Activated naive CD8-positive, alpha-beta T cell (primary cell): ENCODE measurements around the gene SEMA6D.

Experiments used
- H3K27ac Mint-ChIP-seq: one replicate; pipeline ENCODE4 v1.8.0; 2021; ENCODE audit warnings: mixed read lengths
- H3K27me3 Mint-ChIP-seq: one replicate; pipeline ENCODE4 v1.8.0; 2021; ENCODE audit warnings: mixed read lengths
- H3K36me3 Mint-ChIP-seq: one replicate; pipeline ENCODE4 v1.8.0; 2021; ENCODE audit warnings: mixed read lengths
- H3K4me1 Mint-ChIP-seq: one replicate; pipeline ENCODE4 v1.8.0; 2021; ENCODE audit warnings: low read depth, mixed read lengths
- H3K4me3 Mint-ChIP-seq: one replicate; pipeline ENCODE4 v1.8.0; 2021; ENCODE audit warnings: mild to moderate bottlenecking, mixed read lengths
- H3K9me3 Mint-ChIP-seq: one replicate; pipeline ENCODE4 v1.8.0; 2021; ENCODE audit warnings: low read depth, mixed read lengths

SEMA6D gene, protein sequence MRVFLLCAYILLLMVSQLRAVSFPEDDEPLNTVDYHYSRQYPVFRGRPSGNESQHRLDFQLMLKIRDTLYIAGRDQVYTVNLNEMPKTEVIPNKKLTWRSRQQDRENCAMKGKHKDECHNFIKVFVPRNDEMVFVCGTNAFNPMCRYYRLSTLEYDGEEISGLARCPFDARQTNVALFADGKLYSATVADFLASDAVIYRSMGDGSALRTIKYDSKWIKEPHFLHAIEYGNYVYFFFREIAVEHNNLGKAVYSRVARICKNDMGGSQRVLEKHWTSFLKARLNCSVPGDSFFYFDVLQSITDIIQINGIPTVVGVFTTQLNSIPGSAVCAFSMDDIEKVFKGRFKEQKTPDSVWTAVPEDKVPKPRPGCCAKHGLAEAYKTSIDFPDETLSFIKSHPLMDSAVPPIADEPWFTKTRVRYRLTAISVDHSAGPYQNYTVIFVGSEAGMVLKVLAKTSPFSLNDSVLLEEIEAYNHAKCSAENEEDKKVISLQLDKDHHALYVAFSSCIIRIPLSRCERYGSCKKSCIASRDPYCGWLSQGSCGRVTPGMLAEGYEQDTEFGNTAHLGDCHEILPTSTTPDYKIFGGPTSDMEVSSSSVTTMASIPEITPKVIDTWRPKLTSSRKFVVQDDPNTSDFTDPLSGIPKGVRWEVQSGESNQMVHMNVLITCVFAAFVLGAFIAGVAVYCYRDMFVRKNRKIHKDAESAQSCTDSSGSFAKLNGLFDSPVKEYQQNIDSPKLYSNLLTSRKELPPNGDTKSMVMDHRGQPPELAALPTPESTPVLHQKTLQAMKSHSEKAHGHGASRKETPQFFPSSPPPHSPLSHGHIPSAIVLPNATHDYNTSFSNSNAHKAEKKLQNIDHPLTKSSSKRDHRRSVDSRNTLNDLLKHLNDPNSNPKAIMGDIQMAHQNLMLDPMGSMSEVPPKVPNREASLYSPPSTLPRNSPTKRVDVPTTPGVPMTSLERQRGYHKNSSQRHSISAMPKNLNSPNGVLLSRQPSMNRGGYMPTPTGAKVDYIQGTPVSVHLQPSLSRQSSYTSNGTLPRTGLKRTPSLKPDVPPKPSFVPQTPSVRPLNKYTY

DNA sequence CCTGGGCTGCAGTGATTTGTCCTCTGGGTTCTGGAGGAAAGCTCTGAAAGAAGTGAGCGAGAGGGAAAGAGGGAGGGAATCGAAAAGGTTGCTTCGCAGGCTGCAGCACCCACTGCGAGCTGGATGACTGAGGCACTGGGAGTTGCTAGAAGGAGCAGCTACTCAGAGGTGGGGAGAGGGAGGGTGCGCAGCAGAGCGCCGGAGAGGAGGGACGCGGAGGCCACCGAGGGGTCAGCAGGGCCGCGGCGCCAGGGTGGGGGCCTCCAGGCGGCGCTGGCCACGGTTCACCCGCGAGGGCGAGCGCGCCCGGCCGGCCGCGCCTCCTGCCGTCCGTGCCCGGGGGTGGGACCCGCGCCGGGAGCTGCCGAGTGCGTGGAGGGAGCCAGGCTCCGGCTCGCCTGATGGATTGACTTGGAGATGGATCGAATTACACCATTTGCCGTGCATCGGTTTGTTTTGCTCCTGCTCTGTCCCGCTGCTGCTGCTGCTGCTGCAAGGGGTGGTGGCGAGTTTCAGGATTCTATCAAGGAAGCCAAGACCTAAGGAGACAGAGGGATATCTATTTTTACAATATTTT lies at the start of gene SEMA6D:
SEMA6D (plus strand) TSS at position 470 of the 577 bp plus-strand sequence. CDS start 42,294 bp downstream, outside the sequence.
- Mint-ChIP-seq H3K4me1 (peaks cover 4% of the 10 kb centered on the region), H3K36me3 (no peaks in the 10 kb centered on the region), H3K27me3 (peaks cover 42% of the 10 kb centered on the region), H3K4me3 (no peak within 1 kb of the TSS), H3K9me3 (no peaks in the 10 kb centered on the region), H3K27ac (no peak within 1 kb of the TSS)

DNA sequence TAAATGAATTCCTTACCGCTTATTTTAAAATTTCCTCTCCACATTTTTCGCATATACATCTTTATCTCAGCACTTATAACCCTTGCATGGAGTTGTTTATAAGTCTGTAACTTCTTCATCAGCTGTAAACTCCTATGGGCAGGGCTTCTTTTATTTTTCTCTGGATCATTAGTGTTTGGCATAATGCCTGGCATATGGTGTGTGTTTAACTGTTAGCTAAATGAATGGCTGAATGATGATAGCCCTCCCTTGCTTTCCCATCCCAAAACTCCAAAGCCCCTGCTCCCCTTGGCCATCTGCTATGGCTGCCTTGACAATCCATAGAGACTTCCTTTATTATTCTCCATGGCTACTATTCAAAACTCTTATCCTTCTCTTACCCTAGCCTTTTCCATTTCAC lies 48.1 kb upstream of the SEMA6D start:
- Mint-ChIP-seq H3K4me3 (no peak overlapping the region), H3K4me1 (no peaks in the 10 kb centered on the region), H3K36me3 (no peaks in the 10 kb centered on the region), H3K27me3 (peaks cover 9% of the 10 kb centered on the region), H3K9me3 (no peaks in the 10 kb centered on the region), H3K27ac (no peak overlapping the region)

DNA sequence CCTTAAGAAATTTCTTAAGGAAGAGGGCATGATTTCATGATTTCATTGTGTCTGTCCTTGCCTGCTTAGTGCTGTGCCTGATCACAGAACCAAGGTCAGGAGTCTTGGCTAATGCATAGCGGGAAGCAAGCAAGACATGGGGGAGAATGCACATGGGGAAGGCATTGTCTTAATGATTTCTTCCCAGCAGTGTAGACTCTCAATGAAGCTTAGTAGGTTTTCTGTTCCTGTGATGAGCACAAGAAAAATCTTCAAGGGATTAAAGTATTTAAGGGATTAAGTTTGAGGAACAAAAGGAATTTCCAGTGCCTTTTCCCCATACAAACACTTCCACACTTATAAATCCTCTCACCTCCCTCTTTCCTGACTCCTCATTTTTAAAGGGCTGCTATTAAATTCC lies 46.9 kb upstream of the SEMA6D start:
- H3K27ac Mint-ChIP-seq = no peak overlapping the region
- no peaks in the 10 kb centered on the region for H3K36me3 Mint-ChIP-seq
- no peaks in the 10 kb centered on the region for H3K4me1 Mint-ChIP-seq
- peaks cover 9% of the 10 kb centered on the region for H3K27me3 Mint-ChIP-seq
- H3K9me3 Mint-ChIP-seq = no peaks in the 10 kb centered on the region
- no peak overlapping the region for H3K4me3 Mint-ChIP-seq

DNA sequence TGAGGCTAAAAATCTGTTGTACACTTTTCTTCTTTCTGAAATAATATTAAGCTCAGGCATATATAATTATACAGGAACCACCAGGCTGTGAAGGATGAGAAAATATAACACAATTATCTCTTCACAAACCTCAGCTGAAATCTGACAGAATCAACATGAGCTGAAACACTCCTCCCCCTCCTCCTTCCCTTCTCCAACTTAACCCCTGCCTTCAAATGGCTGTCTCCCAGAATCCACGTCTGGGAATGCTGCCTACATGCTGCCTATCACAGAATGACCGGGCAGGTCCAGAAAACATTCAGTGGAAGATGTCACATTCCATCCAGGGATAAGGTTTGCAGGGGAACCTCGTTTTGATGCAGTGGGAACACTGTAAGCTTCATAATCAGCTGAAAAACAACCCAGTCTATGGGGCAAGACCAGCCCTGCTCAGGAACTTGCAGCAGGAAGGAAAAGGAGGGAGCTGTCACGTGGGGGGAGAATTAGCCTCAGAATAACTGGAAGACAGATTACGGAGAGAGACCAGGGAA lies 44.0 kb upstream of the SEMA6D start:
- no peaks in the 10 kb centered on the region for H3K4me1 Mint-ChIP-seq
- H3K36me3 Mint-ChIP-seq = no peaks in the 10 kb centered on the region
- H3K9me3 Mint-ChIP-seq = peaks cover 3% of the 10 kb centered on the region
- peaks cover 10% of the 10 kb centered on the region for H3K27me3 Mint-ChIP-seq
- no peak overlapping the region for H3K27ac Mint-ChIP-seq
- no peak overlapping the region for H3K4me3 Mint-ChIP-seq

DNA sequence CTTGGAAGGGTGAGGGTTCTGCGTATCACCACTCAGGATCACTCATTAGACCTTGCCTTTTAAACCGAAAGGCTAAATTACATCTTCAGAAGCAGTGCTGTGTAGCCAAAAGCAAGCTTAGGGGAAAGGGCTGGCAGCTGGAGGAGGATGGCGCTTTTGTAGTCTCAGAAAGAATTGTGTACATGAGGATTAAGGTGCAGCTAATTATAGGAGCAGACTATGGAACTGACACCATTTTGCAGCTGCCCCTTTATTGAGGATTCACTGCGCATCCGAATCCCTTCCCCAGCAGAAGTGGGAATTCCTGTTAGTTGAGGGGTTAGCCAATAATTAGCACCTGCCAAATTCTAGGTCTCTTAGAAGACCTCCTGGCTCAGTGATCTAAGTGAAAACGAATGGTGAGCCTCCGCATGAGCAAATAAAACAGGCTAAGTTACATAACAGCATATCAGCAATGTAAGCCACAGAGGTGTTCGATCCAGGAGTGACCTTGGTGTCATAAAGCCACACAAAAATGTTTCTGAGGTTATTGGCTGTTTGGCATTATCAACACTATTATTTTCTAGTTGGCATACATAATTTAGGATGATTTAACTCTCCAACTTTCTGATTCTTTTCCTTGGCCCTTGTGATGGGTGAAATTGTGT lies 42.6 kb upstream of the SEMA6D start:
- Mint-ChIP-seq H3K27me3 (peaks cover 9% of the 10 kb centered on the region), H3K27ac (no peak overlapping the region), H3K4me3 (no peak overlapping the region), H3K36me3 (no peaks in the 10 kb centered on the region), H3K4me1 (no peaks in the 10 kb centered on the region), H3K9me3 (peaks cover 3% of the 10 kb centered on the region)

DNA sequence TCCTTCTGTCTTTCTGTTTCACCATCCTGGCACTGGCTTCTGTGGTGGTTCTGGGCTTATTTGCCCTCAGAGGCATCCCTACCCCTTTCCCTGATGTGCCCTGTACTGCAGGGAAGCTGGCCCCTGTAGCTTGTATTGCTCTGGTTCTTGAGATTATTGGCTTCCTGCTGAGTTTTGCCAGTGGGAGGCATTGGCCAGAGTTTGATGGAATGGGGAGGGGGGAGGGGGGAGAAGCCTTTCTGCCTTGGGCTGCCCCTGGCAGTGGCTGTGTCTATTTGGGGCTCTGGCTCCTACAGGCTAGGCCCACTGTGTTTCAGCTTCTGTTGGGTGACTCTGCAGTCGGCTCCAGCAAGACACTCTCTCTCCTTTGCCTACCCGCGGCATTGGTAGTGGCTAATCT lies 41.6 kb upstream of the SEMA6D start:
- Mint-ChIP-seq H3K9me3 (peaks cover 3% of the 10 kb centered on the region), H3K27ac (no peak overlapping the region), H3K4me3 (no peak overlapping the region), H3K36me3 (no peaks in the 10 kb centered on the region), H3K27me3 (peaks cover 9% of the 10 kb centered on the region), H3K4me1 (no peaks in the 10 kb centered on the region)

DNA sequence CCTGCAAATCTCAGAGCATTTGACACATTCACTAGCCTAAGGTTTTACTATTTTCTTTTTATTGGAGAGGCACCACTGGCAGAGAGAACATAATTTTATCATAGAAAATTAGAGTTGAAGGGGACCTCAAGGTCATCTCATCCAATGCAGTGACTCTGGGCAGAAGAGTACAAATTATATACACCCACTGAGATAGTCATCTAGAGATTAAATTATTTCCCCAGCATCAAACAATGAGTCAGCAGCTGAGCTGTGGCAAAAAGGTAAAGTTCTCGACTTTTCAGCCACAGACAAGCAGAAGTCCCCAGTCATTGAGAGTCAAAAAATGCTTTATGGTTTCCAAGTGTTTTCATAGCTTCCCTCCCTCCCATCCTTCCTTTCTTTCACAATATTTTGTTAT lies 39.3 kb upstream of the SEMA6D start:
- Mint-ChIP-seq H3K9me3 (peaks cover 3% of the 10 kb centered on the region), H3K36me3 (no peaks in the 10 kb centered on the region), H3K27ac (no peak overlapping the region), H3K4me1 (no peaks in the 10 kb centered on the region), H3K27me3 (peaks cover 5% of the 10 kb centered on the region), H3K4me3 (no peak overlapping the region)

DNA sequence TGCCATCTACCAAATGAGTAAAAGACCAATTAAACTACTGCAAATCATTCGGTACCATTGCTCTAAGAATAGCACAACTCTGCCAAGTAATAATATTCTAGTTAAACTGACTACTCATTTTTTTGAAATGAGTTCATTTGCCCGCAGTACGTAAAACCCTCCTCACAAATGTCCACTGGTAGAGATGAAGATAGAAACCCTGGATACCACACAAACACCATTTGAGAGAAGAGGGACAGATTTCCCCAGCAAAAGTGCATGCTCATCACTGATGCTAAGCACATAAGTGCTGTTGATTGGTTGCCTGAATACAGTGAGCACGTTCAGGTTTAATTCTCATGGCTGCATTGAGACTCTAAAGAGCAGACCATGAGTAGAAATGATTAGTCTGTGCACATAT lies 34.6 kb upstream of the SEMA6D start:
- no peaks in the 10 kb centered on the region for H3K4me1 Mint-ChIP-seq
- H3K4me3 Mint-ChIP-seq = no peak overlapping the region
- H3K9me3 Mint-ChIP-seq = peaks cover 5% of the 10 kb centered on the region
- no peak overlapping the region for H3K27ac Mint-ChIP-seq
- H3K36me3 Mint-ChIP-seq = no peaks in the 10 kb centered on the region
- H3K27me3 Mint-ChIP-seq = peaks cover 1% of the 10 kb centered on the region

DNA sequence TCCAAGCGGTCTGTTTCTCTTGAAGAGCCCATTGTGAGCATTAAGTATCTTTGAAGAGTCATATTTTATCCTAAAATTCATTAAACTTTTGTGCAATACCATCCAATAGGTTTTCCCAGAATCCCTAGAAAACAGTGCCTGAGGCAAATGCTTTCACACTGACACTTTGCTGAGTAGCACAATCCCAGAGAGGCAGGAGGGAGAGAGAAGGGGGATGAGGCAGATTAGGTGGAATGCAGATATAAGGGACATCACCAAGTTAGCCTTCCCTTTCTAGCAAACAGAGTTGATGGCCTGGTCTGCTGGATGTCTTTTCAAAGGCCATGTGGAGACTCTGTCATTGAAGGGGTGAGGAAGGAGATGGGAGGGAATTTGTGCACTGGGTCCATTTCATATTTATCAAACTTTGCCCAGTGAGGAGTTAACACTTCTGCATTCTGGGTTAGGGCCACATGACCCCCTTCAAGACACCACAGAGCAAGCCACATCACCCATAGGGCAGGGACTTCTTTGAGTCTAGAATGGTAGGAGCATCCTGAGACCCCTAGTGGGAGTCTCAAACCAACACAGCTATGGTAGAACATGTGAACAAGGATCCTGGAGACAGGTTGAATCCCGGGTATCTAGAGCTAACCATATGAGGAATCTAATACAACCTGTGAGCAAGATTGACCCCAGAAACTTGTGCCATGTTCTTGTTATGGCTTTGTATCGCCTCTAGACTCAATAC lies 32.0 kb upstream of the SEMA6D start:
- Mint-ChIP-seq H3K27ac (no peak overlapping the region), H3K4me3 (no peak overlapping the region), H3K9me3 (peaks cover 7% of the 10 kb centered on the region), H3K27me3 (peaks cover 1% of the 10 kb centered on the region), H3K4me1 (no peaks in the 10 kb centered on the region), H3K36me3 (no peaks in the 10 kb centered on the region)

DNA sequence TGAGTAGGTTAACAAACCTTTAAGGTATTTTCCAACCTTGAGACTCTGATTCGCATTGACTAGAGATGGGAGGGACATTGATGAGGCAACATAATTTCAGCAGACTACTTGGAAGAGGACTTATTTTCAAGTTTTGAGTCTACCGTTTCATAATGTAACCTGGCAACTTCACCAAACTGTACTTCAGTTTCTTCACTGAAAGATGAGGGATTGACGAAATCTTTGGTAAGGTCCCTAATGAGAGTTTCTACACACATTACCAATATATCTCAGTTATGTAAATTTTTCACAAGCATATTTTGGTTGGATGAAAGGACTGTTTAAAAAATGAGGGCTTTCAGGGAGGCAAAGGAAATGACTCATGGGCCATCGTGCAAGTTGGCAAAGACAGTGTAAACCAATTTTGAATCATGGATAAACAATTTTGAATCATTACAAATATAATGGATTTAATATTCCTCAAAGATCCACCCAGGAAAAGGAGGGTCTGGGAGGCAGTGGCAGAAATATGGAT lies 28.7 kb upstream of the SEMA6D start:
- H3K36me3 Mint-ChIP-seq = no peaks in the 10 kb centered on the region
- peaks cover 7% of the 10 kb centered on the region for H3K9me3 Mint-ChIP-seq
- H3K4me1 Mint-ChIP-seq = no peaks in the 10 kb centered on the region
- no peak overlapping the region for H3K4me3 Mint-ChIP-seq
- H3K27me3 Mint-ChIP-seq = peaks cover 1% of the 10 kb centered on the region
- H3K27ac Mint-ChIP-seq = no peak overlapping the region

DNA sequence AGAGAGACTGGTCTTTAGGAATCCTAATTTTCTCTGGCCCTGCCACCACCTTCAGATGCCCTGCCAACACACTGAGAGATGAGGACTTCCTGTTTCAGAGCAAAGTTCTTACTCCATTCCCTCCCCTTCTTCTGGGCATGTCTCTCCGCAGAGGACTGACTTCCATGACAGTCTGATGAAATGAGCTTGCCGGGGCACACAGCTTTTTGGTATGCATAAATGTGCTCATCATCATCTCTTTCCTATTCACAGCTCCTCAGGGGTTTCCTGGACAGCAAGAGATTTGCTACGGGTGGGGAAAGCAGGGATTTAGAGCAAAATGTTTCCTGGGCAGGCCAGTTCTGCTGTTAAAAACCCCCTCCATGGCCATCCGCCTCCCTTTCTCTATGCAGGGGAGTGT lies 27.6 kb upstream of the SEMA6D start:
- peaks cover 1% of the 10 kb centered on the region for H3K27me3 Mint-ChIP-seq
- no peaks in the 10 kb centered on the region for H3K4me1 Mint-ChIP-seq
- no peak overlapping the region for H3K4me3 Mint-ChIP-seq
- no peaks in the 10 kb centered on the region for H3K36me3 Mint-ChIP-seq
- H3K27ac Mint-ChIP-seq = no peak overlapping the region
- H3K9me3 Mint-ChIP-seq = peaks cover 7% of the 10 kb centered on the region

DNA sequence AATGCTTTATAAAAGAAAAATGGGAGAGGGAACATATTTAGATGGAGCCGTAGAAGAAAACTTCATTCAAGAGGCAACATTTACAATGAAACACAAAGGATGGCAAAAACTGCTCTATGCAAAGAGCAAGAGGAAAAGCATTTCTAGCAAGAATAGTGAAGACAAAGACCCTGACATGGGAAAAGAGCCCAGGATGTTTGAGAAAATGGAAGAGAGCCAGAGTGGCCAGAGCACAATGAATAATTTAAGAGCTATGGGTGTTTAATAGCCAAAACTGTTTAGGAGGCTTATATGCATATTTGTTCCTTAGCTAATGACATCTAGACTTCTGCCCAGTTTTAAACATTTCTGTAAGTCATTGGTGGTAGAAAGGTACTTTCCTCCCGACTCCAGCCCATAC lies 25.4 kb upstream of the SEMA6D start:
- no peaks in the 10 kb centered on the region for H3K27me3 Mint-ChIP-seq

DNA sequence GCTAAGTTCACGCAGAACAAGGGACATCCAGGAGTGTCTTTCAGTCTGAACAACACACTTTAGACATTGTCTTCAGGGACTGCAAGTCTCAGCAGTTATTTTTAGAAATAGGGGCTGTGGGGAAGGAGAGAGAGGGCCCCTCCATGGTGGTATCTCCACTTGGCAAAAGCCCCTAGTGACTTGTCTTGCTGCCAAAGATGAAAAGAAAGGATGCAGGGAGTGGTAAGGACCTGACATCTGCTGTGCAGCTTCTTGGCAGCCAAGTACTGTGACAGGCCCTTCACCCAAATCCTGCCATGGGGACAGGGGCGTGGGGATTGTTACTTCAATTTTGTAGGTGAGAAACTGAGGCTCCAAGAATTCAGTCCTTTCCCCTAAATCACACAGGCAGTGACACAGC lies 21.0 kb upstream of the SEMA6D start:
- H3K4me3 Mint-ChIP-seq = no peak overlapping the region
- no peak overlapping the region for H3K27ac Mint-ChIP-seq
- H3K4me1 Mint-ChIP-seq = no peaks in the 10 kb centered on the region
- H3K27me3 Mint-ChIP-seq = peaks cover 3% of the 10 kb centered on the region
- H3K9me3 Mint-ChIP-seq = no peaks in the 10 kb centered on the region
- no peaks in the 10 kb centered on the region for H3K36me3 Mint-ChIP-seq

More for the DNA sequence above, 25.4 kb upstream of the SEMA6D start:
- Mint-ChIP-seq H3K4me3 (no peak overlapping the region), H3K36me3 (no peaks in the 10 kb centered on the region), H3K27ac (no peak overlapping the region), H3K4me1 (no peaks in the 10 kb centered on the region), H3K9me3 (peaks cover 7% of the 10 kb centered on the region)
